Measurements from ENCODE around the gene SLC6A13. TPM values are rescaled to one million over a fixed set of nuclear protein-coding genes. Genes with fewer than 3 reads are reported as not detected.

Gene SLC6A13
- total RNA-seq, 4 donors from 2014 or later: not detected

GRCh38 chr12:234891-235415, 27.7 kb downstream of the SLC6A13 start:
- Histone ChIP-seq H3K4me1 (no peaks in the 10 kb centered on the region), H3K9me3 (peaks cover 0 to 17% (median 10%) of the 10 kb centered on the region in 4 donors), H3K4me3 (no peak overlapping the region), H3K36me3 (peaks cover 0 to 4% (median 0%) of the 10 kb centered on the region in 4 donors), H3K27me3 (peaks cover 0 to 26% (median 0%) of the 10 kb centered on the region in 4 donors), H3K27ac (replicated peaks in 1 of 4) (no peak overlapping the region)
- WGBS: 97% methylated on average over 10 of the region's 10 CpGs
- DNase-seq (ENCODE audit: extremely low spot score): peak; percentile 29
- TF ChIP-seq CTCF (IDR thresholded peaks at IDR 0.05) (no peak), POLR2A (IDR thresholded peaks at IDR 0.05; ENCODE audit: low read depth) (no peak), POLR2AphosphoS5 (IDR thresholded peaks at IDR 0.05) (no peak), EP300 (IDR thresholded peaks at IDR 0.05) (no peak)
- intact Hi-C loops (cut with DNase I): no loop called here

GRCh38 chr12:234019-234418, 28.6 kb downstream of the SLC6A13 start:
- DNase-seq (ENCODE audit: extremely low spot score): no peak

GRCh38 chr12:233615-233968, 29.0 kb downstream of the SLC6A13 start:
- Histone ChIP-seq H3K27me3 (peaks cover 0 to 26% (median 0%) of the 10 kb centered on the region in 4 donors), H3K36me3 (peaks cover 0 to 4% (median 0%) of the 10 kb centered on the region in 4 donors), H3K27ac (replicated peaks in 1 of 4) (no peak overlapping the region), H3K4me3 (no peak overlapping the region), H3K4me1 (no peaks in the 10 kb centered on the region), H3K9me3 (peaks cover 0 to 17% (median 10%) of the 10 kb centered on the region in 4 donors)
- WGBS: 82% methylated on average over 3 of the region's 3 CpGs
- no peak for DNase-seq (ENCODE audit: extremely low spot score)
- intact Hi-C loops (cut with DNase I): no loop called here
- TF ChIP-seq EP300 (IDR thresholded peaks at IDR 0.05) (no peak), POLR2A (IDR thresholded peaks at IDR 0.05; ENCODE audit: low read depth) (no peak), CTCF (IDR thresholded peaks at IDR 0.05) (no peak), POLR2AphosphoS5 (IDR thresholded peaks at IDR 0.05) (no peak)

More at GRCh38 chr12:234019-234418, 28.6 kb downstream of the SLC6A13 start:
- WGBS: 85% methylated on average over 7 of the region's 7 CpGs
- no peaks in the 10 kb centered on the region for H3K4me1 ChIP-seq
- no peak for TF ChIP-seq POLR2AphosphoS5 (IDR thresholded peaks at IDR 0.05)
- no peak for TF ChIP-seq EP300 (IDR thresholded peaks at IDR 0.05)
- no peak overlapping the region for H3K4me3 ChIP-seq
- intact Hi-C loops (cut with DNase I): no loop called here
- H3K27me3 ChIP-seq: peaks cover 0 to 26% (median 0%) of the 10 kb centered on the region in 4 donors
- H3K27ac ChIP-seq (replicated peaks in 1 of 4): no peak overlapping the region
- peaks cover 0 to 17% (median 10%) of the 10 kb centered on the region in 4 donors for H3K9me3 ChIP-seq
- peaks cover 0 to 4% (median 0%) of the 10 kb centered on the region in 4 donors for H3K36me3 ChIP-seq

GRCh38 chr12:232731-233614, 29.7 kb downstream of the SLC6A13 start:
- Histone ChIP-seq H3K27me3 (peaks cover 0 to 24% (median 0%) of the 10 kb centered on the region in 4 donors), H3K4me3 (no peak overlapping the region), H3K27ac (replicated peaks in 1 of 4) (no peak overlapping the region), H3K4me1 (no peaks in the 10 kb centered on the region), H3K36me3 (peaks cover 0 to 4% (median 0%) of the 10 kb centered on the region in 4 donors), H3K9me3 (peaks cover 0 to 17% (median 10%) of the 10 kb centered on the region in 4 donors)
- 53% methylated on average over 18 of the region's 19 CpGs for WGBS
- TF ChIP-seq EP300 (IDR thresholded peaks at IDR 0.05) (no peak), POLR2AphosphoS5 (IDR thresholded peaks at IDR 0.05) (no peak), CTCF (IDR thresholded peaks at IDR 0.05) (no peak), POLR2A (IDR thresholded peaks at IDR 0.05; ENCODE audit: low read depth) (no peak)
- no peak for DNase-seq (ENCODE audit: extremely low spot score)
- intact Hi-C loops (cut with DNase I): no loop called here
